Left lung (tissue), 10 donors: ENCODE measurements around the gene ATAD3B. TPM values are rescaled to one million over a fixed set of nuclear protein-coding genes. Genes with fewer than 3 reads are reported as not detected.
"Not testable (repeated sequence)": the region's sequence is repeated elsewhere in the genome, so short reads cannot be mapped to it uniquely, and the experiment has no call there.

Source experiments
- ATAC-seq: fragments of 200-7000 bp; cut with Tn5 transposase; one replicate; pipeline ENCODE4 v1.9.1; 2020; ENCODE audit warnings: moderate library complexity
- DNase-seq, 4 donors: peaks; one replicate each; pipeline ENCODE4 v3.0.0-alpha.2; 2013 to 2020
- H3K27ac ChIP-seq, 2 donors: fragments of 200-600 bp; sonication (generic) in 1 of 2; one replicate each; pipeline versions ENCODE4 v1.5.0 to v1.8.0; 2020 to 2021
- H3K27me3 ChIP-seq, 2 donors: fragments of 200-600 bp; sonication (generic) in 1 of 2; one replicate each; pipeline versions ENCODE4 v1.5.0 to v1.8.0; 2020 to 2021
- H3K36me3 ChIP-seq, 2 donors: fragments of 200-600 bp; sonication (generic) in 1 of 2; one replicate each; pipeline versions ENCODE4 v1.5.0 to v1.8.0; 2020 to 2021
- H3K4me1 ChIP-seq, 2 donors: fragments of 200-600 bp; one replicate each; pipeline ENCODE4 v1.8.0; 2021
- H3K4me3 ChIP-seq, 2 donors: fragments of 200-600 bp; sonication (generic) in 1 of 2; one replicate each; pipeline versions ENCODE4 v1.5.0 to v1.8.0; 2020 to 2021; ENCODE audit warnings: mild to moderate bottlenecking in 1 of 2
- H3K9me3 ChIP-seq, 2 donors: fragments of 200-600 bp; sonication (generic) in 1 of 2; one replicate each; pipeline versions ENCODE4 v1.5.0 to v1.8.0; 2020 to 2021
- intact Hi-C, 2 donors: fragments of 100-400 bp; cut with DNase I; formaldehyde crosslinking; loops; one replicate each; pipeline versions ENCODE4 v1.11.2 to v1.14.2; 2022
- polyA plus RNA-seq, 6 donors: library from polyadenylated mRNA; unstranded; fragments of 120-200 nt; gene quantifications; one replicate each; pipeline ENCODE4 v1.2.1, GENCODE V29; 2013; ENCODE audit not compliant: insufficient read length in 6 of 6
- total RNA-seq, 2 donors: library from RNA; stranded (reverse); fragmentation: NEBNext Ultra II Directional; extraction: Animal tissue kit (Norgen Biotek cat#: 25700); gene quantifications; one replicate each; pipeline ENCODE4 v1.2.1, GENCODE V29; 2021
- TF ChIP-seq, protein P1 (sequence below), 2 donors: fragments of 200-600 bp; sonication (generic) in 1 of 2; IDR thresholded peaks; one replicate each; pipeline versions ENCODE4 v1.5.0 to v1.8.0; 2021; ENCODE audit warnings: antibody characterized with exemption in 2 of 2
- donor health status: DM: no; HTN: yes; CAD: no.
- donor health status: DM: no; HTN: no; CAD: no.

The ATAD3B gene
- total and polyA plus RNA-seq, 8 donors = 14.5 to 30.7 (median 18.9) TPM

DNA sequence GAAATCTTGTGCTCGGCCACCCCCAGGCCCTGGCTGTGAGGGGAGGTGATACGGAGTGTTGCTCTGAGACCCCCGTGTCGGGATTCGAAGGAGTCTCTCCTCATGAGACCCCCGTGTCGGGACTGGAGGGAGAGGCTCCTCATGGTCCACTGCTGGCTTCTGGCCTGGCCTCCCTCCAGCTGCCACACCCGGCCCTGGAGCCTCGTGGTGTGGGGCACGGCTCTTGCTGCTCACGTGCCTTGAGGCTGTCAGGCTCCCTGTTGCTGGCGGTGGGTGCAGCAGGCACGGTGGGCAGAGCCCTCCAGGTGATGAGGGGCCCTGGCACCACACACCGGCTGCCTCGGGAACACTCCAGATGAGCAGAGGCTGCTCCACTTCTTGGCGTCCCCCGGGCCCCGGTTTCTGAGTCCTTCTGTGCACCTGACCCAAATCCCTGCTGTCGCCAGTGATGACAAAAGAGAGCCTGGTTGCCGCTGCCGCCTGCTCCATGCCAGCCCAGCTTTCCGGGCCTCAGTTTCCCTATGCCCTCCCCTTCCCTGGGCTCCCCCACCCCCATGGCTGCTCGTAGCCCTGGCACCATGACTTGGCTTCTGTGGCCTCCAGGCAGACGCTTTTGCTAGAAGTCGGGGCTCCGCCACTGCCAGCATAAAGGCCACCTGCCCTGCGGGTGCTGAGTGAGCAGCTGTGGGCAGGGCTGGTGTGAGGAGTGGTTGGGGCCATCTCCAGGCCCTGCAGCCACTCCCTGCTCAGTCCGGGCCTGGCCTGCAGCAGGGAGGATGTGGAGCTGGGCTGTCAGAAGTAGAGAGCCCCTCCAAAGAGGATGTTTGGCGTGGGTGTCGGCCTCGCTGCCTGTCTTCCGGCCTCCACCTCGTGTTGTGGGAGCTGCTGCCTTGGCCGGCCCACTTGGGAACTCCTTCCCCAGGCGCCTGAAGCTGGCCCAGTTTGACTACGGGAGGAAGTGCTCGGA is 57.0 kb downstream of the ATAD3B start:
- no peak overlapping the region for H3K27ac ChIP-seq
- H3K4me3 ChIP-seq = no peak overlapping the region
- H3K36me3 ChIP-seq = peaks cover 0 to 79% of the 10 kb centered on the region in 2 donors
- DNase-seq (no peak), ATAC-seq (no peak)
- H3K4me1 ChIP-seq = no peaks in the 10 kb centered on the region
- TF ChIP-seq, protein P1, sequence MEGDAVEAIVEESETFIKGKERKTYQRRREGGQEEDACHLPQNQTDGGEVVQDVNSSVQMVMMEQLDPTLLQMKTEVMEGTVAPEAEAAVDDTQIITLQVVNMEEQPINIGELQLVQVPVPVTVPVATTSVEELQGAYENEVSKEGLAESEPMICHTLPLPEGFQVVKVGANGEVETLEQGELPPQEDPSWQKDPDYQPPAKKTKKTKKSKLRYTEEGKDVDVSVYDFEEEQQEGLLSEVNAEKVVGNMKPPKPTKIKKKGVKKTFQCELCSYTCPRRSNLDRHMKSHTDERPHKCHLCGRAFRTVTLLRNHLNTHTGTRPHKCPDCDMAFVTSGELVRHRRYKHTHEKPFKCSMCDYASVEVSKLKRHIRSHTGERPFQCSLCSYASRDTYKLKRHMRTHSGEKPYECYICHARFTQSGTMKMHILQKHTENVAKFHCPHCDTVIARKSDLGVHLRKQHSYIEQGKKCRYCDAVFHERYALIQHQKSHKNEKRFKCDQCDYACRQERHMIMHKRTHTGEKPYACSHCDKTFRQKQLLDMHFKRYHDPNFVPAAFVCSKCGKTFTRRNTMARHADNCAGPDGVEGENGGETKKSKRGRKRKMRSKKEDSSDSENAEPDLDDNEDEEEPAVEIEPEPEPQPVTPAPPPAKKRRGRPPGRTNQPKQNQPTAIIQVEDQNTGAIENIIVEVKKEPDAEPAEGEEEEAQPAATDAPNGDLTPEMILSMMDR (IDR thresholded peaks at IDR 0.05) = no peak
- H3K9me3 ChIP-seq = peaks cover 0 to 14% of the 10 kb centered on the region in 2 donors
- intact Hi-C loops = no loop called here
- no peaks in the 10 kb centered on the region for H3K27me3 ChIP-seq

DNA sequence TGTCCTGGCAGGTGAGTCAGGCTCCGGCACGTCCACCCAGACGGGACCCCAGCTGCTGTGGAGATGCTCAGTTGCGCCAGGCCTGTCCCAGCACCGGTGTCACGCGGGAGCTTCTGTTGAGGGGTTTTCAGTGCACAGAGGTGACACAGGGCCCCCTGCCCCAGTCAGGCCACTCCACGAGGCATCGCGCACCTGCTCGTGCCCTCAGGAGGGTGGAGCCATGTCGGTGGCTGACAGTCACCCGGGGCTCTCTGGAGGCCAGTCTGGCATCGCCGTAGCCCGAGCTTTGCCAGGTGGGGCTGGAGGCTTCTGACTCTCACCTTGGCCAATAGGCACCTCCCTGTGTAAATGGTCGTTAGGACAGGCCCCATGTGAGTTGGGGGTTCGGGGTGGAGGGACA is 57.8 kb downstream of the ATAD3B start:
- ATAC-seq = no peak
- DNase-seq = no peak

DNA sequence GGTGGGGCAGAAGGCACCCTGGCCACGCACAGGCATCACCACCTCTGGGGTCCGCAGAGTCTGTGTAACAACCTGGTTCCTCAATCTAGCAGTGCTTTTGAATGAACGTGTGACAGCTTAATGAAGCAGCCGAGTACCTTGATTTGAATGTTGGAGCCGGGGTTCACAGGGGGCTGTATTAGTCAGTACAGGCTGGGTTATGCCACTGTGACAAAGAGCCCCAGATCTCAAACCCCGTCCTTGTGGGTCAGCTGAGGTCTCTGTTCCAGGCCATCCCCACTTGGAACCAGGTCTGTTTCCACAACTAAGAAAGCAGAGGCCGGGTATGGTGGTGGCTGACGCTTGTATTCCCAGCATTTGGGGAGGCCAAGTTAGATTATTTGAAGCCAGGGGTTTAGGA is 58.4 kb downstream of the ATAD3B start:
- Histone ChIP-seq H3K27ac (no peak overlapping the region), H3K9me3 (peaks cover 0 to 14% of the 10 kb centered on the region in 2 donors), H3K4me1 (no peaks in the 10 kb centered on the region), H3K4me3 (no peak overlapping the region), H3K27me3 (no peaks in the 10 kb centered on the region), H3K36me3 (peaks cover 0 to 80% of the 10 kb centered on the region in 2 donors)
- ATAC-seq (no peak), DNase-seq (no peak)
- intact Hi-C loops = no loop called here
- TF ChIP-seq, protein P1 (IDR thresholded peaks at IDR 0.05) = no peak

More for the DNA sequence above, 57.8 kb downstream of the ATAD3B start:
- no peak overlapping the region for H3K27ac ChIP-seq
- no peak overlapping the region for H3K4me3 ChIP-seq
- H3K36me3 ChIP-seq = peaks cover 0 to 77% of the 10 kb centered on the region in 2 donors
- H3K27me3 ChIP-seq = no peaks in the 10 kb centered on the region
- intact Hi-C loops = no loop called here
- H3K4me1 ChIP-seq = no peaks in the 10 kb centered on the region
- TF ChIP-seq, protein P1 (IDR thresholded peaks at IDR 0.05) = no peak
- H3K9me3 ChIP-seq = peaks cover 0 to 14% of the 10 kb centered on the region in 2 donors

DNA sequence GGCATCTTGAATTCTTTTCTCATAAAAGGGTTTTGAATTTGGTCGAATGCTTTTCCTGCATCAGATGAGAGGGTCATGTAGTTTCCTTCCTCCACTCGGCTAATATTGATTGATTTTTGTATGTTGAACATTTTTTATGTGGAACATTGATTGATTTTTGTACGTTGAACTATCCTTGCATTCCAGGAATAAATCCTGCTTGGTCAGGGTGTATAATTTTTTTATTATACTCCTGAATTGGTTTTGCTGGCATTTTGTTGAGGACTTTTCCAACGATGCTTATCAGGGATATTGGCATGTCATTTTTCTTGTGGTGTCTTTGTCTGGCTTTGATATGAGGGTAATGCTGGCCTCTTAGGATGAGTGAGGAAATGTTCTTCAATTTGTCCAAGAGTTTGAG is 60.4 kb downstream of the ATAD3B start:
- Histone ChIP-seq H3K27ac (no peak overlapping the region), H3K36me3 (peaks cover 0 to 67% of the 10 kb centered on the region in 2 donors), H3K27me3 (no peaks in the 10 kb centered on the region), H3K4me3 (no peak overlapping the region), H3K9me3 (peaks cover 0 to 14% of the 10 kb centered on the region in 2 donors), H3K4me1 (no peaks in the 10 kb centered on the region)
- intact Hi-C loops = no loop called here
- DNase-seq = no peak
- no peak for ATAC-seq
- TF ChIP-seq, protein P1 (IDR thresholded peaks at IDR 0.05) = no peak

DNA sequence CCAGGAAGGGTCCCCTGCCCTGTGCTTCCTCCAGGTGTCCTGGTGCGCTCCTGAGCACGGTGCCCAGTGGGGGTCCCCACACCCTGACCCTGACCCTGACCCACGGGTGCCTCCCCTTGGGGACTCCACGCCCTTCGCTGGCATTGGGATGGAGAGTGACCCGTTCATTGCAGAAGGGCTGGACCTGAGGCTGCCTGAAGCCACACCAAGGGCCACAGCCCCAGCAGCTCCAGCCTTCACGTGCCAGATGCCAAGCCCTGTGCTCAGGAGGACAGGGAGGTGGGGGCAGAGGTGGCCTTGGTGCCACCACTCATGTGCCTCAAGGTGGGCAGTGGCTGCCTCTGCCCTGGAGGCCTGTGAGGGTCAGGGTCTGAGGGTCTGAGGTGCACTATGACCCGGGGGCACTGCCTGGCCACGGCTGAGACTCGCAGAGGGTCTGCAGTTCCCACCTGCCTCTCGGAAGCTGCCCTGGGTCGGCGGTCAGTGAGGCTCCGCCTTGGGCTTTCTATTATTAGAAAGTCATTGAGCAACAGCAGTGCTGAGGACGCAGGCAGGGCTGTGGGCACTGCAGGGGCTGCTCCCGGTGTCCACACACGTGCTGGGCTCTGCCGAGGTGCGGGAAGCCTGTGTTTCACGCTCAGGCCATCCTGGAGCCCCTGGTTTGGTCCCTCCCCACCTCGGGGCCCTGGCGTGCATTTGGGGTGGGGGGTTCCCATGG is 61.8 kb downstream of the ATAD3B start:
- DNase-seq, intact Hi-C loops, H3K4me3 ChIP-seq, H3K27ac ChIP-seq, H3K4me1 ChIP-seq, H3K27me3 ChIP-seq: not testable (repeated sequence)
- Histone ChIP-seq H3K36me3 (peaks cover 0 to 53% of the 10 kb centered on the region in 2 donors), H3K9me3 (peaks cover 0 to 14% of the 10 kb centered on the region in 2 donors)
- ATAC-seq = peak; percentile 47

DNA sequence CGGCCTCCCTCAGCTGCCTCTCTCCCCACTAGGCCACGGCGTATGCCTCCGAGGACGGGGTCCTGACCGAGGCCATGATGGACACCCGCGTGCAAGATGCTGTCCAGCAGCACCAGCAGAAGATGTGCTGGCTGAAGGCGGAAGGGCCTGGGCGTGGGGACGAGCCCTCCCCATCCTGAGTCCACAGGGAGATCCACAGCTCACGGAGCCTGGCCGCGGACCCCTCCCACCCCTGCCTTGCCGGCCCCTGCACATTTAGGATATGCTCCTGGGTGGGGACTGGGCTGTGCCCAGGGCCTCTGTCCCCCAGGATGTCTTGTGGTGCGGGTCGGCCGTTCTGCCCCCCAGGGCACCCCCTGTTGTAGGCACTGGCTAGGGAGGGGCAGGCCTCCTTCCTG is 62.3 kb downstream of the ATAD3B start:
- H3K4me3 ChIP-seq, DNase-seq, H3K27me3 ChIP-seq, intact Hi-C loops, H3K27ac ChIP-seq, H3K4me1 ChIP-seq, ATAC-seq: not testable (repeated sequence)
- H3K9me3 ChIP-seq = peaks cover 0 to 14% of the 10 kb centered on the region in 2 donors
- peaks cover 0 to 48% of the 10 kb centered on the region in 2 donors for H3K36me3 ChIP-seq
